Measurements from ENCODE around the gene MPV17. TPM values are rescaled to one million over a fixed set of nuclear protein-coding genes. Genes with fewer than 3 reads are reported as not detected.

Gene MPV17
- total and polyA plus RNA-seq, 2 of the 13 experiments (the other 11 are each of a cell fraction or from before 2014, with no cell fraction given): 48.9 to 129 TPM

DNA sequence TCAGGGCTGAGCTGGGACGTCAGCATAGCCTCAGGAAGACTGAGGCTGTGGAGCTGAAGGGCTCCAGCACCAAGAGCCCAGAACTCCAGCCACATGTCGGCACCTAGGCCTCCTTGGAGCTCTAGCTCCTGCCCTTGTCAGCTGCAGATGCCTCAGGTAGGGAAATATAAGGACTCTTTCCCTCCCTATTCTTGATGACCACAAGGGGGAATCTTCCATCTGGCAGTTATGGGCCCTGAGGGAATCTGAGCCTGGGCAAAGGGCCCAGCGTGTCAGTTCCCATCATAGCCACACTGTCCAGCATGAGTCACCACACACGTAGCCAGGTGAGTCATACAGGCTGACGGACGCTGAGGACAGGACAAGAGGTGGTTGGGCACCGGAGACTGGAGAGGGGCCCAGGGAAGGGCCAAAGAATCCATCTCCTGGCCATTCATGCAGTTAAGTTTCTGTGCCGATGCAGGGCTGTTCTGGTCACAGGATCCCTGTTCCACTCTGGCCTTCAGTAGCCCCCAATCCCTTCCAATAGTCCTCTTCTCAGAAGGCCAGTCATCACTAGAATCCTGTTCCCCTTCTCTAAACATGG lies 1.8 kb downstream of the MPV17 start (continued):
- TF ChIP-seq, protein P1, sequence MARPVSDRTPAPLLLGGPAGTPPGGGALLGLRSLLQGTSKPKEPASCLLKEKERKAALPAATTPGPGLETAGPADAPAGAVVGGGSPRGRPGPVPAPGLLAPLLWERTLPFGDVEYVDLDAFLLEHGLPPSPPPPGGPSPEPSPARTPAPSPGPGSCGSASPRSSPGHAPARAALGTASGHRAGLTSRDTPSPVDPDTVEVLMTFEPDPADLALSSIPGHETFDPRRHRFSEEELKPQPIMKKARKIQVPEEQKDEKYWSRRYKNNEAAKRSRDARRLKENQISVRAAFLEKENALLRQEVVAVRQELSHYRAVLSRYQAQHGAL (CRISPR knock-in tag; IDR thresholded peaks at IDR 0.05; ENCODE audit: not compliant biosample characterization): no peak
- TF ChIP-seq NR2F6 (IDR thresholded peaks at IDR 0.05) (peak; percentile 28; the same call in 1 of the 2 replicates), NR2F6 (CRISPR knock-in tag; IDR thresholded peaks at IDR 0.05) (peak; percentile 81), GFI1 (CRISPR knock-in tag; IDR thresholded peaks at IDR 0.05; ENCODE audit: borderline replicate concordance) (peak; percentile 62; the same call in 1 of the 2 replicates), NFRKB (IDR thresholded peaks at IDR 0.05) (no peak), ZNF431 (CRISPR knock-in tag; IDR thresholded peaks at IDR 0.05; ENCODE audit: borderline replicate concordance, low read depth) (peak; percentile 60; the same call in 1 of the 2 replicates), ZNF563 (CRISPR knock-in tag; IDR thresholded peaks at IDR 0.05) (peak; percentile 41; the same call in 1 of the 2 replicates), ZNF256 (CRISPR knock-in tag; conservative IDR thresholded peaks at IDR 0.05) (no peak), U2AF1 (optimal IDR thresholded peaks at IDR 0.05; ENCODE audit: low read depth, low read length) (peak; percentile 78), ZNF468 (CRISPR knock-in tag; IDR thresholded peaks at IDR 0.05) (no peak), NFE2L2 (IDR thresholded peaks at IDR 0.05; ENCODE audit: low read length) (no peak), EEA1 (CRISPR knock-in tag; IDR thresholded peaks at IDR 0.05; ENCODE audit: borderline replicate concordance) (no peak), REPIN1 (CRISPR knock-in tag; IDR thresholded peaks at IDR 0.05; ENCODE audit: borderline replicate concordance, low read depth) (peak; percentile 83; the same call in 1 of the 2 replicates), SRSF1 (optimal IDR thresholded peaks at IDR 0.05; ENCODE audit: low read depth, low read length) (no peak), MTA3 (CRISPR knock-in tag; IDR thresholded peaks at IDR 0.05) (no peak), SMC3 (IDR thresholded peaks at IDR 0.05; ENCODE audit: low read length) (peak; percentile 95), ZMYM3 (CRISPR knock-in tag; IDR thresholded peaks at IDR 0.05) (no peak; the same call in 1 of the 2 replicates), ZNF282 (IDR thresholded peaks at IDR 0.05; ENCODE audit: partially characterized antibody) (no peak), ZNF224 (CRISPR knock-in tag; IDR thresholded peaks at IDR 0.05) (no peak), ZNF703 (CRISPR knock-in tag; IDR thresholded peaks at IDR 0.05; ENCODE audit: borderline replicate concordance) (no peak), ZNF547 (CRISPR knock-in tag; IDR thresholded peaks at IDR 0.05) (peak; percentile 85; the same call in 1 of the 2 replicates), ZNF564 (CRISPR knock-in tag; IDR thresholded peaks at IDR 0.05) (no peak), RARG (CRISPR knock-in tag; IDR thresholded peaks at IDR 0.05; ENCODE audit: low read depth) (no peak), TSC22D2 (CRISPR knock-in tag; IDR thresholded peaks at IDR 0.05; ENCODE audit: borderline replicate concordance) (peak; percentile 77; the same call in 1 of the 2 replicates)
- TF ChIP-seq, protein P2, sequence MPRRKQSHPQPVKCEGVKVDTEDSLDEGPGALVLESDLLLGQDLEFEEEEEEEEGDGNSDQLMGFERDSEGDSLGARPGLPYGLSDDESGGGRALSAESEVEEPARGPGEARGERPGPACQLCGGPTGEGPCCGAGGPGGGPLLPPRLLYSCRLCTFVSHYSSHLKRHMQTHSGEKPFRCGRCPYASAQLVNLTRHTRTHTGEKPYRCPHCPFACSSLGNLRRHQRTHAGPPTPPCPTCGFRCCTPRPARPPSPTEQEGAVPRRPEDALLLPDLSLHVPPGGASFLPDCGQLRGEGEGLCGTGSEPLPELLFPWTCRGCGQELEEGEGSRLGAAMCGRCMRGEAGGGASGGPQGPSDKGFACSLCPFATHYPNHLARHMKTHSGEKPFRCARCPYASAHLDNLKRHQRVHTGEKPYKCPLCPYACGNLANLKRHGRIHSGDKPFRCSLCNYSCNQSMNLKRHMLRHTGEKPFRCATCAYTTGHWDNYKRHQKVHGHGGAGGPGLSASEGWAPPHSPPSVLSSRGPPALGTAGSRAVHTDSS (CRISPR knock-in tag; conservative IDR thresholded peaks at IDR 0.05): no peak
- TF ChIP-seq, protein P3, sequence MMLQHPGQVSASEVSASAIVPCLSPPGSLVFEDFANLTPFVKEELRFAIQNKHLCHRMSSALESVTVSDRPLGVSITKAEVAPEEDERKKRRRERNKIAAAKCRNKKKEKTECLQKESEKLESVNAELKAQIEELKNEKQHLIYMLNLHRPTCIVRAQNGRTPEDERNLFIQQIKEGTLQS (CRISPR knock-in tag; IDR thresholded peaks at IDR 0.05): peak; percentile 100
- TF ChIP-seq, protein P4, sequence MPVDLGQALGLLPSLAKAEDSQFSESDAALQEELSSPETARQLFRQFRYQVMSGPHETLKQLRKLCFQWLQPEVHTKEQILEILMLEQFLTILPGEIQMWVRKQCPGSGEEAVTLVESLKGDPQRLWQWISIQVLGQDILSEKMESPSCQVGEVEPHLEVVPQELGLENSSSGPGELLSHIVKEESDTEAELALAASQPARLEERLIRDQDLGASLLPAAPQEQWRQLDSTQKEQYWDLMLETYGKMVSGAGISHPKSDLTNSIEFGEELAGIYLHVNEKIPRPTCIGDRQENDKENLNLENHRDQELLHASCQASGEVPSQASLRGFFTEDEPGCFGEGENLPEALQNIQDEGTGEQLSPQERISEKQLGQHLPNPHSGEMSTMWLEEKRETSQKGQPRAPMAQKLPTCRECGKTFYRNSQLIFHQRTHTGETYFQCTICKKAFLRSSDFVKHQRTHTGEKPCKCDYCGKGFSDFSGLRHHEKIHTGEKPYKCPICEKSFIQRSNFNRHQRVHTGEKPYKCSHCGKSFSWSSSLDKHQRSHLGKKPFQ (CRISPR knock-in tag; IDR thresholded peaks at IDR 0.05; ENCODE audit: insufficient replicate concordance): no peak

Measured in HepG2 (cell line).